Astrocyte of the spinal cord (primary cell): ENCODE measurements around the gene NTHL1.

ENCODE experiments used
- DNase-seq: peaks from one replicate; pipeline ENCODE4 v3.0.0; 2011; ENCODE audit warnings: low read depth, low spot score
- H3K4me3 ChIP-seq: 2 replicates; pipeline ENCODE4 v1.5.1; 2011; ENCODE audit warnings: low read depth, mild to moderate bottlenecking, low read length, moderate library complexity
- in situ Hi-C: cut with HindIII; loops from 2 replicates; pipeline ENCODE4 v1.10.0; 2017; ENCODE audit warnings: low sequenced_read_pairs
- TF ChIP-seq, protein P1 (sequence below): IDR thresholded peaks from 2 replicates; pipeline ENCODE4 v1.5.1; 2012; ENCODE audit warnings: low read depth, mild to moderate bottlenecking, low read length, inconsistent platforms

NTHL1 gene

GRCh38 chr16:2064368-2064945 is 16.8 kb upstream of the NTHL1 start:
- in situ Hi-C loops: no loop called here
- DNase-seq: no peak
- TF ChIP-seq, protein P1, sequence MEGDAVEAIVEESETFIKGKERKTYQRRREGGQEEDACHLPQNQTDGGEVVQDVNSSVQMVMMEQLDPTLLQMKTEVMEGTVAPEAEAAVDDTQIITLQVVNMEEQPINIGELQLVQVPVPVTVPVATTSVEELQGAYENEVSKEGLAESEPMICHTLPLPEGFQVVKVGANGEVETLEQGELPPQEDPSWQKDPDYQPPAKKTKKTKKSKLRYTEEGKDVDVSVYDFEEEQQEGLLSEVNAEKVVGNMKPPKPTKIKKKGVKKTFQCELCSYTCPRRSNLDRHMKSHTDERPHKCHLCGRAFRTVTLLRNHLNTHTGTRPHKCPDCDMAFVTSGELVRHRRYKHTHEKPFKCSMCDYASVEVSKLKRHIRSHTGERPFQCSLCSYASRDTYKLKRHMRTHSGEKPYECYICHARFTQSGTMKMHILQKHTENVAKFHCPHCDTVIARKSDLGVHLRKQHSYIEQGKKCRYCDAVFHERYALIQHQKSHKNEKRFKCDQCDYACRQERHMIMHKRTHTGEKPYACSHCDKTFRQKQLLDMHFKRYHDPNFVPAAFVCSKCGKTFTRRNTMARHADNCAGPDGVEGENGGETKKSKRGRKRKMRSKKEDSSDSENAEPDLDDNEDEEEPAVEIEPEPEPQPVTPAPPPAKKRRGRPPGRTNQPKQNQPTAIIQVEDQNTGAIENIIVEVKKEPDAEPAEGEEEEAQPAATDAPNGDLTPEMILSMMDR: no peak

GRCh38 chr16:2063861-2064260 is 16.2 kb upstream of the NTHL1 start:
- in situ Hi-C loops: no loop called here
- H3K4me3 ChIP-seq: no peak overlapping the region
- TF ChIP-seq, protein P1: no peak
- no peak for DNase-seq

More at GRCh38 chr16:2064368-2064945, 16.8 kb upstream of the NTHL1 start:
- H3K4me3 ChIP-seq: no peak overlapping the region

DNA sequence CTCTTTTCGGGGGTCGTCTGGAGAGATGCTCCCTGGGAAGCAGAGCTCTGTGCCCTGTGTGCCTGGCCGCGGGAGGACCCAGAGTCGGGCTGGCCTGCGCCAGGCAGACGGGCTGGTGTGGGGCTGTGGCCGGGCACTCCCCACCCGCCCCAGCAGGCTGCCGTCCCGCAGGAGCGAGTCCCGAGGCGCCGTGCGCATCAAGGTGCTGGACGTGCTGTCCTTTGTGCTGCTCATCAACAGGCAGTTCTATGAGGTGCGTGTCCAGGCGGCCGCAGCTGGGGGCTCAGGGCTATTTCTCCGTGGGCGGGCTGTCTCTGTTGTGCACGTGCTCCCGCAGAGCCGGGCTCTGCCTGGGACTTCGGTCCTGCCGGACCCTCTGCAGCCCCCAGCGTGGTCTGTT is 15.2 kb upstream of the NTHL1 start:
- TF ChIP-seq, protein P1: no peak
- no peak for DNase-seq
- no peak overlapping the region for H3K4me3 ChIP-seq
- in situ Hi-C loops: no loop called here

DNA sequence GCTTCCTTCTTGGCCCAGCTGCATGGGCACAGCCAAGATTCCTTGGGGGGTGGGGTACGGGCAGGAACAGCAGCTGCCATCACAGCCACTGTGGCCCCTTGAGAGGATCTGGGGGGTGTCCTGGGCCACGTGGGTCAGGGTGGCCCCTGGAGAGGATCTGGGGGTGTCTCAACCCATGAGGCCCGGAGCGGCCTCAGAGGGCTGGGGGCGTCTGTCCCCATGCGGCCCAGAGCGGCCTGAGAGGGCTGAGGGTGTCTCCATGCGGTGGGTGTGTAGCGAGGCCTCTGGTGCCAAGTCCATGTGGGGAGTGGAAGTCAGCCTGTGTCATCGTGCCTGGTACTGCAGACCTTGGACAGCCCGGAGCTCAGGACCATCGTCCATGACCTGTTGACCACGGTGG is 13.9 kb upstream of the NTHL1 start:
- no peak for DNase-seq

GRCh38 chr16:2061023-2061422 is 13.4 kb upstream of the NTHL1 start:
- no peak for DNase-seq
- no peak overlapping the region for H3K4me3 ChIP-seq
- in situ Hi-C loops: no loop called here
- TF ChIP-seq, protein P1: no peak

More for the DNA sequence above, 13.9 kb upstream of the NTHL1 start:
- no peak overlapping the region for H3K4me3 ChIP-seq
- TF ChIP-seq, protein P1: no peak
- in situ Hi-C loops: no loop called here

- no peak for DNase-seq
- in situ Hi-C loops: no loop called here
- H3K4me3 ChIP-seq: no peak overlapping the region
- TF ChIP-seq, protein P1: no peak
Observed at GRCh38 chr16:2060346-2060745, 12.7 kb upstream of the NTHL1 start.
